GM12801 (cell line): ENCODE measurements around the gene AK4.

Experiments
- CTCF ChIP-seq: IDR thresholded peaks from one replicate; pipeline ENCODE4 v1.5.1; 2011; ENCODE audit warnings: control low read depth; ENCODE audit not compliant: insufficient read length; ENCODE audit errors: extremely low read depth

Gene AK4

GRCh38 chr1:65260851-65261473, 113.0 kb downstream of the AK4 start:
- TF ChIP-seq CTCF: no peak

GRCh38 chr1:65263286-65263685, 115.3 kb downstream of the AK4 start:
- no peak for TF ChIP-seq CTCF

GRCh38 chr1:65264197-65264929, 116.4 kb downstream of the AK4 start:
- no peak for TF ChIP-seq CTCF

GRCh38 chr1:65265296-65265650, 117.3 kb downstream of the AK4 start:
- no peak for TF ChIP-seq CTCF

GRCh38 chr1:65265651-65266351, 117.8 kb downstream of the AK4 start:
- no peak for TF ChIP-seq CTCF

GRCh38 chr1:65266476-65266875, 118.5 kb downstream of the AK4 start:
- TF ChIP-seq CTCF: no peak

- no peak for TF ChIP-seq CTCF
Measured at GRCh38 chr1:65267271-65267670, 119.3 kb downstream of the AK4 start.
